Measurements from ENCODE around the gene ZNF234. TPM values are rescaled to one million over a fixed set of nuclear protein-coding genes. Genes with fewer than 3 reads are reported as not detected.

ZNF234 gene
- total RNA-seq, 2 donors from 2014 or later = 2.3 to 4.9 TPM

DNA sequence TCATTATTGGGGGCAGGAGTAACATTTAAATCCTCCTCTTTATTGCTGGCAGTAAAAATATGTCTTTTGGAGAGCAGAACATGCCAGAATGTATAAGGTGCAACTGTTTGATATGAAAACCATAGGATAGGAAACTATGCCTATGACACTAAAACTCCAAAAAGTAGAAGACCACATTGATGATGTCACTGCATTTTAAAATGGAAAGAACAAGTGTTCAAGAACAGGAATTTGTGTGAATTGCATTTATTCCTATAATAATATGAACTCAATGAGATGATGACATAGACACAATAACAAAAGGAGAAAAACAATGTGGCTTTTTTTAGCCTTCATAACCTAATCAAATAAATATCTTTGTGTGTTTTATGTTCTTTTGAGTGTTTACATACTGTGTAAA, 31.9 kb upstream of the ZNF234 start:
- no peak for DNase-seq
- peaks cover 8 to 12% of the 10 kb centered on the region in 2 donors for H3K36me3 ChIP-seq (replicated peaks in 1 of 2; ENCODE audit: insufficient read depth in 1 of 2, low read depth in 2 of 2)
- peaks cover 19% of the 10 kb centered on the region for H3K4me1 ChIP-seq
- no peak for ATAC-seq
- peaks cover 0 to 49% (median 0%) of the 10 kb centered on the region in 3 donors for H3K9me3 ChIP-seq
- H3K27me3 ChIP-seq = no peaks in the 10 kb centered on the region
- intact Hi-C loops (cut with DNase I) = no loop called here
- no peak overlapping the region for H3K27ac ChIP-seq
- no peak overlapping the region for H3K4me3 ChIP-seq
- no peak for TF ChIP-seq POLR2A (IDR thresholded peaks at IDR 0.05)
- TF ChIP-seq, protein P1, sequence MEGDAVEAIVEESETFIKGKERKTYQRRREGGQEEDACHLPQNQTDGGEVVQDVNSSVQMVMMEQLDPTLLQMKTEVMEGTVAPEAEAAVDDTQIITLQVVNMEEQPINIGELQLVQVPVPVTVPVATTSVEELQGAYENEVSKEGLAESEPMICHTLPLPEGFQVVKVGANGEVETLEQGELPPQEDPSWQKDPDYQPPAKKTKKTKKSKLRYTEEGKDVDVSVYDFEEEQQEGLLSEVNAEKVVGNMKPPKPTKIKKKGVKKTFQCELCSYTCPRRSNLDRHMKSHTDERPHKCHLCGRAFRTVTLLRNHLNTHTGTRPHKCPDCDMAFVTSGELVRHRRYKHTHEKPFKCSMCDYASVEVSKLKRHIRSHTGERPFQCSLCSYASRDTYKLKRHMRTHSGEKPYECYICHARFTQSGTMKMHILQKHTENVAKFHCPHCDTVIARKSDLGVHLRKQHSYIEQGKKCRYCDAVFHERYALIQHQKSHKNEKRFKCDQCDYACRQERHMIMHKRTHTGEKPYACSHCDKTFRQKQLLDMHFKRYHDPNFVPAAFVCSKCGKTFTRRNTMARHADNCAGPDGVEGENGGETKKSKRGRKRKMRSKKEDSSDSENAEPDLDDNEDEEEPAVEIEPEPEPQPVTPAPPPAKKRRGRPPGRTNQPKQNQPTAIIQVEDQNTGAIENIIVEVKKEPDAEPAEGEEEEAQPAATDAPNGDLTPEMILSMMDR (IDR thresholded peaks at IDR 0.05) = no peak

DNA sequence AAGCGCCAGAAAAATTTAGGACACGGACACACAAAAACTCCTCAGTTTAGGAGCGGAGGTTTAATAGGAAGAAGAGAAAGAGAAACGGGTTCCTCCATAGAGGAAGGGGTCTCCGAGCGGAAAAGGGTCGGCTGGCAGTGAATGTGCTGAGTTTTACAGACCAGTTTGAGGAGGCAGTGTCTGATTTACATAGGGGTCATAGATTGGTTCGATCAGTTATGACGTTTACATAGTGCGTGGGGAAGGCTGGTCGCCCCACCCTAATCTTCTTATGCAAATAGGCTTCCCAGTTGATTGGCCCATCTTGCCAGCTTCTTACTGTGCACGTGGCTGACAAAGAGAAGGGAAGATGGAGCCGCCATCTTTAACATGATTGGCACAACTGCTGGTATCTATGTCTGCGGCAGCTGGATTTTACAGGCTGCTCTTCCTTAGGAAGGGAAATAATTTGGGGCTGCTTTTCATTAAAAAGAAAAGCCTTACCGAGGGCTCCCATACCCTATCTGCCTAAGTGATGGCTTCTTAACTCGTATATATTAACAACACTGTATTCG, 29.4 kb upstream of the ZNF234 start:
- ATAC-seq = no peak
- TF ChIP-seq, protein P1 (IDR thresholded peaks at IDR 0.05) = no peak
- TF ChIP-seq POLR2A (IDR thresholded peaks at IDR 0.05) = no peak
- peaks cover 0 to 33% (median 0%) of the 10 kb centered on the region in 3 donors for H3K9me3 ChIP-seq
- H3K4me1 ChIP-seq = peaks cover 22% of the 10 kb centered on the region
- WGBS, 2 donors = 10 to 15% methylated on average over 17 of the region's 17 CpGs
- no peaks in the 10 kb centered on the region for H3K27me3 ChIP-seq
- H3K27ac ChIP-seq = no peak overlapping the region
- DNase-seq = peak in 1 of 4 donors; percentile 9
- H3K36me3 ChIP-seq (replicated peaks in 1 of 2; ENCODE audit: insufficient read depth in 1 of 2, low read depth in 2 of 2) = peaks cover 2 to 3% of the 10 kb centered on the region in 2 donors
- peak overlapping the region in 1 of 2 donors; percentile 70 for H3K4me3 ChIP-seq
- intact Hi-C loops (cut with DNase I) = loop anchor here (10.0 kb wide), 2 partner anchors 53 to 107 kb away; partner anchors contain the start of genes ZNF226 and ZNF230

- ATAC-seq = no peak
- TF ChIP-seq, protein P1 (IDR thresholded peaks at IDR 0.05) = no peak
- no peak for TF ChIP-seq POLR2A (IDR thresholded peaks at IDR 0.05)
These were observed 28.6 kb upstream of the ZNF234 start for GRCh38 chr19:44112802-44113137.

GRCh38 chr19:44113138-44113783, 28.1 kb upstream of the ZNF234 start, which contains the start of gene ZNF225:
Gene ZNF225 (plus strand): TSS chr19:44113399. CDS start chr19:44115828, 2,429 bp downstream.
- Histone ChIP-seq H3K27me3 (no peaks in the 10 kb centered on the region), H3K4me3 (peak within 1 kb of the TSS; percentile 70 to 72), H3K27ac (peak within 1 kb of the TSS; percentile 13 to 67 (median 52)), H3K9me3 (peaks cover 0 to 21% (median 0%) of the 10 kb centered on the region in 3 donors), H3K36me3 (replicated peaks in 1 of 2; ENCODE audit: insufficient read depth in 1 of 2, low read depth in 2 of 2) (peaks cover 0 to 3% of the 10 kb centered on the region in 2 donors), H3K4me1 (peaks cover 22% of the 10 kb centered on the region)
- 0% methylated on average over 34 to 44 of the region's 44 CpGs for WGBS, 2 donors
- intact Hi-C loops (cut with DNase I) = loop anchor here (10.0 kb wide), 2 partner anchors 52 to 108 kb away; partner anchors contain the start of genes ZNF226 and ZNF230
- ATAC-seq (peak; percentile 99), DNase-seq (peak; percentile 96 to 99 (median 97))
- peak in 2 of 3 donors; percentile 48 to 50 for TF ChIP-seq POLR2A (IDR thresholded peaks at IDR 0.05)
- TF ChIP-seq, protein P1 (IDR thresholded peaks at IDR 0.05) = peak in 3 of 7 experiments; percentile 23 to 39 (median 28)

More at GRCh38 chr19:44112802-44113137, 28.6 kb upstream of the ZNF234 start:
- peaks cover 0 to 25% (median 0%) of the 10 kb centered on the region in 3 donors for H3K9me3 ChIP-seq
- H3K36me3 ChIP-seq (replicated peaks in 1 of 2; ENCODE audit: insufficient read depth in 1 of 2, low read depth in 2 of 2) = no peaks in the 10 kb centered on the region
- intact Hi-C loops (cut with DNase I) = loop anchor here (10.0 kb wide), 2 partner anchors 52 to 108 kb away; partner anchors contain the start of genes ZNF226 and ZNF230
- H3K4me3 ChIP-seq = peak overlapping the region; percentile 53 to 70
- peaks cover 22% of the 10 kb centered on the region for H3K4me1 ChIP-seq
- H3K27me3 ChIP-seq = no peaks in the 10 kb centered on the region
- 0% methylated on average over 11 of the region's 11 CpGs for WGBS, 2 donors
- DNase-seq = no peak
- peak overlapping the region in 2 of 4 donors; percentile 39 to 67 for H3K27ac ChIP-seq

Data from body of pancreas (tissue), 4 donors.